MM.1S (cell line): Measurements from ENCODE around the gene FOSL1.
"Not testable (repeated sequence)": the region's sequence is repeated elsewhere in the genome, so short reads cannot be mapped to it uniquely, and the experiment has no call there.

Source experiments
- DNase-seq: peaks from one replicate; pipeline ENCODE4 v3.0.0-alpha.2; 2015
- H2AFZ ChIP-seq: fragments of 300-600 bp; sonication (generic); 2 replicates; pipeline ENCODE4 v1.6.0; 2016; ENCODE audit warnings: antibody characterized with exemption, low read length
- H3F3A ChIP-seq: fragments of 300-600 bp; sonication (generic); 2 replicates; pipeline ENCODE4 v1.6.1; 2016; ENCODE audit warnings: mild to moderate bottlenecking, antibody characterized with exemption, low read length, moderate library complexity, mixed read lengths; ENCODE audit not compliant: insufficient read depth
- H3K27ac ChIP-seq: fragments of 300-600 bp; sonication (generic); 2 replicates; pipeline ENCODE4 v1.5.1; 2016; ENCODE audit warnings: mild to moderate bottlenecking, low read length
- H3K27me3 ChIP-seq: fragments of 300-600 bp; sonication (generic); replicated peaks from 2 replicates; pipeline ENCODE4 v1.6.0; 2016; ENCODE audit warnings: low read length; ENCODE audit not compliant: insufficient read depth
- H3K36me3 ChIP-seq: fragments of 300-600 bp; sonication (generic); replicated peaks from 2 replicates; pipeline ENCODE4 v1.6.1; 2016; ENCODE audit warnings: mild to moderate bottlenecking, low read length, mixed read lengths; ENCODE audit not compliant: insufficient read depth
- H3K4me1 ChIP-seq: fragments of 300-600 bp; sonication (generic); 2 replicates; pipeline ENCODE4 v1.6.1; 2016; ENCODE audit warnings: low read length, mixed read lengths
- H3K4me2 ChIP-seq: fragments of 300-600 bp; sonication (generic); 2 replicates; pipeline ENCODE4 v1.6.0; 2016; ENCODE audit warnings: low read depth, low read length
- H3K4me3 ChIP-seq: fragments of 300-600 bp; sonication (generic); 2 replicates; pipeline ENCODE4 v1.5.1; 2016; ENCODE audit warnings: low read length, mixed read lengths
- H3K79me2 ChIP-seq: fragments of 300-600 bp; sonication (generic); 2 replicates; pipeline ENCODE4 v1.6.1; 2016; ENCODE audit warnings: mixed run types, low read length, mixed read lengths
- H3K9ac ChIP-seq: fragments of 300-600 bp; sonication (generic); 2 replicates; pipeline ENCODE4 v1.6.1; 2016; ENCODE audit warnings: low read length, mixed read lengths
- H3K9me2 ChIP-seq: fragments of 300-600 bp; sonication (generic); replicated peaks from 2 replicates; pipeline ENCODE4 v1.6.1; 2016; ENCODE audit warnings: mild to moderate bottlenecking, low read length, mixed read lengths; ENCODE audit not compliant: insufficient read depth
- H3K9me3 ChIP-seq: fragments of 300-600 bp; sonication (generic); replicated peaks from 2 replicates; pipeline ENCODE4 v1.6.1; 2016; ENCODE audit warnings: mild to moderate bottlenecking, low read length, mixed read lengths; ENCODE audit not compliant: insufficient read depth
- H4K20me1 ChIP-seq: fragments of 300-600 bp; sonication (generic); 2 replicates; pipeline ENCODE4 v1.6.1; 2016; ENCODE audit warnings: mild to moderate bottlenecking, low read length, moderate library complexity, mixed read lengths; ENCODE audit not compliant: insufficient read depth
- CTCF ChIP-seq: fragments of 300-600 bp; sonication (generic); IDR thresholded peaks from 2 replicates; pipeline ENCODE4 v1.5.1; 2016; ENCODE audit warnings: antibody characterized with exemption, low read length, mixed read lengths
- EZH2 ChIP-seq: fragments of 300-600 bp; sonication (generic); optimal IDR thresholded peaks from 2 replicates; pipeline ENCODE3; 2017; ENCODE audit warnings: low read depth, mild to moderate bottlenecking, antibody characterized with exemption, low read length, mixed read lengths
- EZH2phosphoT487 ChIP-seq: fragments of 300-600 bp; sonication (generic); IDR thresholded peaks from 2 replicates; pipeline ENCODE4 v1.6.1; 2018; ENCODE audit warnings: antibody characterized with exemption, low read length

Gene FOSL1

GRCh38 chr11:65849771-65850216 lies 50.4 kb downstream of the FOSL1 start:
- H3K4me2 ChIP-seq, result no peak overlapping the region
- no peaks in the 10 kb centered on the region for H3K4me1 ChIP-seq
- peaks cover 19% of the 10 kb centered on the region for H3F3A ChIP-seq
- H3K36me3 ChIP-seq, result peaks cover 12% of the 10 kb centered on the region
- H4K20me1 ChIP-seq, result peaks cover 8% of the 10 kb centered on the region; the same call in 1 of the 2 replicates
- TF ChIP-seq EZH2 (no peak), CTCF (no peak), EZH2phosphoT487 (no peak)
- H2AFZ ChIP-seq, result no peak overlapping the region
- H3K27me3 ChIP-seq, result no peaks in the 10 kb centered on the region
- H3K9me2 ChIP-seq, result no peaks in the 10 kb centered on the region
- H3K9ac ChIP-seq, result no peak overlapping the region
- peaks cover 11% of the 10 kb centered on the region for H3K79me2 ChIP-seq
- H3K27ac ChIP-seq, result no peak overlapping the region
- no peak overlapping the region for H3K4me3 ChIP-seq
- DNase-seq, result no peak
- no peaks in the 10 kb centered on the region for H3K9me3 ChIP-seq

GRCh38 chr11:65849366-65849765 lies 50.8 kb downstream of the FOSL1 start:
- Histone ChIP-seq H2AFZ (no peak overlapping the region), H3K4me3 (no peak overlapping the region), H3K27ac (no peak overlapping the region), H3K36me3 (peaks cover 8% of the 10 kb centered on the region), H4K20me1 (peaks cover 4% of the 10 kb centered on the region; the same call in 1 of the 2 replicates), H3K4me2 (no peak overlapping the region), H3F3A (peaks cover 15% of the 10 kb centered on the region), H3K4me1 (no peaks in the 10 kb centered on the region), H3K27me3 (no peaks in the 10 kb centered on the region), H3K9me2 (no peaks in the 10 kb centered on the region), H3K9me3 (no peaks in the 10 kb centered on the region), H3K9ac (no peak overlapping the region), H3K79me2 (peaks cover 6% of the 10 kb centered on the region)
- no peak for DNase-seq
- TF ChIP-seq CTCF (no peak), EZH2 (no peak), EZH2phosphoT487 (no peak)

GRCh38 chr11:65848693-65849092 lies 51.5 kb downstream of the FOSL1 start:
- H3K9ac ChIP-seq, H3K9me2 ChIP-seq, H3K9me3 ChIP-seq, DNase-seq, H3K4me3 ChIP-seq, H3K4me1 ChIP-seq, H4K20me1 ChIP-seq, H3K36me3 ChIP-seq, H3F3A ChIP-seq, H3K27me3 ChIP-seq, H2AFZ ChIP-seq, H3K27ac ChIP-seq, H3K4me2 ChIP-seq, H3K79me2 ChIP-seq: not testable (repeated sequence)

GRCh38 chr11:65847746-65848145 lies 52.4 kb downstream of the FOSL1 start:
- no peak for TF ChIP-seq CTCF
- no peak for TF ChIP-seq EZH2phosphoT487
- no peak for TF ChIP-seq EZH2
- H3K27ac ChIP-seq, result no peak overlapping the region
- no peaks in the 10 kb centered on the region for H4K20me1 ChIP-seq
- H3K27me3 ChIP-seq, result no peaks in the 10 kb centered on the region
- no peak overlapping the region for H3K4me3 ChIP-seq
- no peaks in the 10 kb centered on the region for H3K79me2 ChIP-seq
- no peaks in the 10 kb centered on the region for H3F3A ChIP-seq
- H3K9ac ChIP-seq, result no peak overlapping the region
- H2AFZ ChIP-seq, result no peak overlapping the region
- H3K36me3 ChIP-seq, result no peaks in the 10 kb centered on the region
- no peaks in the 10 kb centered on the region for H3K9me2 ChIP-seq
- no peak for DNase-seq
- no peaks in the 10 kb centered on the region for H3K4me1 ChIP-seq
- H3K9me3 ChIP-seq, result no peaks in the 10 kb centered on the region
- H3K4me2 ChIP-seq, result no peak overlapping the region
